SU-DHL-6 (cell line): ENCODE results near the gene ACOT11.

Source experiments
- H2AFZ ChIP-seq: fragments of 200-600 bp; sonication (generic); 2 replicates; pipeline ENCODE4 v1.6.1; 2014; ENCODE audit warnings: low read depth, mild to moderate bottlenecking, moderate library complexity, mixed read lengths, antibody characterized with exemption, low read length; ENCODE audit not compliant: severe bottlenecking
- H3F3A ChIP-seq: fragments of 200-600 bp; shearing (Covaris generic); 2 replicates; pipeline ENCODE4 v1.6.0; 2016; ENCODE audit warnings: antibody characterized with exemption, mild to moderate bottlenecking; ENCODE audit not compliant: insufficient read depth
- H3K27ac ChIP-seq: fragments of 200-600 bp; sonication (generic); 2 replicates; pipeline ENCODE4 v1.5.1; 2016; ENCODE audit warnings: low read depth, mild to moderate bottlenecking, low read length, moderate library complexity, mixed read lengths
- H3K27me3 ChIP-seq: fragments of 200-600 bp; sonication (generic), shearing (Covaris generic); 2 replicates; pipeline ENCODE4 v1.6.0; 2014; ENCODE audit warnings: mild to moderate bottlenecking, low read length
- H3K36me3 ChIP-seq: fragments of 200-600 bp; sonication (generic); 2 replicates; pipeline ENCODE4 v1.6.1; 2014; ENCODE audit warnings: mild to moderate bottlenecking, low read length, mixed read lengths
- H3K4me2 ChIP-seq: fragments of 300-600, 200-600 bp; shearing (Covaris generic), sonication (generic); 2 replicates; pipeline ENCODE4 v1.6.0; 2014; ENCODE audit warnings: low read length, low read depth, mild to moderate bottlenecking; ENCODE audit not compliant: poor library complexity, severe bottlenecking
- H3K4me3 ChIP-seq: fragments of 200-600 bp; sonication (generic); 2 replicates; pipeline ENCODE4 v1.5.1; 2014; ENCODE audit warnings: antibody characterized with exemption, low read length, mild to moderate bottlenecking, mixed read lengths; ENCODE audit not compliant: insufficient read depth, poor library complexity, severe bottlenecking
- H3K79me2 ChIP-seq: fragments of 200-600 bp; sonication (generic); 2 replicates; pipeline ENCODE4 v1.6.1; 2014; ENCODE audit warnings: mild to moderate bottlenecking, low read length, moderate library complexity; ENCODE audit not compliant: insufficient read depth
- H3K9ac ChIP-seq: fragments of 200-600 bp; sonication (generic); 2 replicates; pipeline ENCODE4 v1.7.0; 2014; ENCODE audit warnings: mild to moderate bottlenecking, low read length
- H3K9me2 ChIP-seq: fragments of 200-600 bp; sonication (generic); replicated peaks from 2 replicates; pipeline ENCODE4 v1.6.1; 2014; ENCODE audit warnings: low read length; ENCODE audit not compliant: insufficient read depth
- H3K9me3 ChIP-seq: fragments of 200-600 bp; sonication (generic); 2 replicates; pipeline ENCODE4 v1.6.1; 2014; ENCODE audit warnings: low read length, mixed read lengths; ENCODE audit not compliant: insufficient read depth
- H4K20me1 ChIP-seq: fragments of 200-600 bp; sonication (generic); 2 replicates; pipeline ENCODE4 v1.6.1; 2014; ENCODE audit warnings: low read depth, mild to moderate bottlenecking, antibody characterized with exemption, low read length, moderate library complexity, mixed read lengths
- EZH2phosphoT487 ChIP-seq: fragments of 200-600 bp; sonication (generic), shearing (Covaris generic); conservative IDR thresholded peaks from 2 replicates; pipeline ENCODE4 v1.6.1; 2018; ENCODE audit warnings: mild to moderate bottlenecking, antibody characterized with exemption, low read length, moderate library complexity, mixed read lengths
- TF ChIP-seq, protein P1 (sequence below): fragments of 200-600 bp; sonication (generic); IDR thresholded peaks from one replicate; pipeline ENCODE4 v1.5.1; 2017; ENCODE audit warnings: antibody characterized with exemption, mild to moderate bottlenecking, low read length, moderate library complexity; ENCODE audit not compliant: insufficient read depth, poor library complexity, severe bottlenecking

Gene ACOT11

GRCh38 chr1:54606990-54607325 lies 58.9 kb downstream of the ACOT11 start:
- Histone ChIP-seq H3K9me3 (no peaks in the 10 kb centered on the region), H3K9ac (no peak overlapping the region), H3K4me3 (no peak overlapping the region), H3K79me2 (no peaks in the 10 kb centered on the region), H2AFZ (no peak overlapping the region), H3F3A (no peaks in the 10 kb centered on the region), H3K27me3 (no peaks in the 10 kb centered on the region), H3K36me3 (no peaks in the 10 kb centered on the region), H4K20me1 (no peaks in the 10 kb centered on the region), H3K27ac (no peak overlapping the region), H3K9me2 (no peaks in the 10 kb centered on the region), H3K4me2 (no peak overlapping the region)
- TF ChIP-seq EZH2phosphoT487 = no peak
- TF ChIP-seq, protein P1, sequence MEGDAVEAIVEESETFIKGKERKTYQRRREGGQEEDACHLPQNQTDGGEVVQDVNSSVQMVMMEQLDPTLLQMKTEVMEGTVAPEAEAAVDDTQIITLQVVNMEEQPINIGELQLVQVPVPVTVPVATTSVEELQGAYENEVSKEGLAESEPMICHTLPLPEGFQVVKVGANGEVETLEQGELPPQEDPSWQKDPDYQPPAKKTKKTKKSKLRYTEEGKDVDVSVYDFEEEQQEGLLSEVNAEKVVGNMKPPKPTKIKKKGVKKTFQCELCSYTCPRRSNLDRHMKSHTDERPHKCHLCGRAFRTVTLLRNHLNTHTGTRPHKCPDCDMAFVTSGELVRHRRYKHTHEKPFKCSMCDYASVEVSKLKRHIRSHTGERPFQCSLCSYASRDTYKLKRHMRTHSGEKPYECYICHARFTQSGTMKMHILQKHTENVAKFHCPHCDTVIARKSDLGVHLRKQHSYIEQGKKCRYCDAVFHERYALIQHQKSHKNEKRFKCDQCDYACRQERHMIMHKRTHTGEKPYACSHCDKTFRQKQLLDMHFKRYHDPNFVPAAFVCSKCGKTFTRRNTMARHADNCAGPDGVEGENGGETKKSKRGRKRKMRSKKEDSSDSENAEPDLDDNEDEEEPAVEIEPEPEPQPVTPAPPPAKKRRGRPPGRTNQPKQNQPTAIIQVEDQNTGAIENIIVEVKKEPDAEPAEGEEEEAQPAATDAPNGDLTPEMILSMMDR = no peak

- H3K36me3 ChIP-seq = no peaks in the 10 kb centered on the region
- no peaks in the 10 kb centered on the region for H4K20me1 ChIP-seq
- no peaks in the 10 kb centered on the region for H3F3A ChIP-seq
- H3K9me3 ChIP-seq = no peaks in the 10 kb centered on the region
- H3K9me2 ChIP-seq = no peaks in the 10 kb centered on the region
- TF ChIP-seq, protein P1 = no peak
- no peak for TF ChIP-seq EZH2phosphoT487
- no peaks in the 10 kb centered on the region for H3K27me3 ChIP-seq
- no peak overlapping the region for H2AFZ ChIP-seq
- H3K9ac ChIP-seq = no peak overlapping the region
- no peak overlapping the region for H3K4me3 ChIP-seq
- no peak overlapping the region for H3K4me2 ChIP-seq
- H3K79me2 ChIP-seq = no peaks in the 10 kb centered on the region
- H3K27ac ChIP-seq = no peak overlapping the region
These were observed 60.0 kb downstream of the ACOT11 start for GRCh38 chr1:54607821-54608565.

- Histone ChIP-seq H2AFZ (no peak overlapping the region), H3K27me3 (no peaks in the 10 kb centered on the region), H3K9ac (no peak overlapping the region), H3K79me2 (no peaks in the 10 kb centered on the region), H4K20me1 (no peaks in the 10 kb centered on the region), H3K27ac (no peak overlapping the region), H3K4me2 (no peak overlapping the region), H3F3A (no peaks in the 10 kb centered on the region), H3K36me3 (no peaks in the 10 kb centered on the region), H3K9me3 (no peaks in the 10 kb centered on the region), H3K4me3 (no peak overlapping the region), H3K9me2 (no peaks in the 10 kb centered on the region)
- TF ChIP-seq EZH2phosphoT487 = no peak
- TF ChIP-seq, protein P1 = no peak
These were observed 60.7 kb downstream of the ACOT11 start for GRCh38 chr1:54608566-54609230.
